ENCODE measurements around the gene IRF2BP2.

IRF2BP2 gene

DNA sequence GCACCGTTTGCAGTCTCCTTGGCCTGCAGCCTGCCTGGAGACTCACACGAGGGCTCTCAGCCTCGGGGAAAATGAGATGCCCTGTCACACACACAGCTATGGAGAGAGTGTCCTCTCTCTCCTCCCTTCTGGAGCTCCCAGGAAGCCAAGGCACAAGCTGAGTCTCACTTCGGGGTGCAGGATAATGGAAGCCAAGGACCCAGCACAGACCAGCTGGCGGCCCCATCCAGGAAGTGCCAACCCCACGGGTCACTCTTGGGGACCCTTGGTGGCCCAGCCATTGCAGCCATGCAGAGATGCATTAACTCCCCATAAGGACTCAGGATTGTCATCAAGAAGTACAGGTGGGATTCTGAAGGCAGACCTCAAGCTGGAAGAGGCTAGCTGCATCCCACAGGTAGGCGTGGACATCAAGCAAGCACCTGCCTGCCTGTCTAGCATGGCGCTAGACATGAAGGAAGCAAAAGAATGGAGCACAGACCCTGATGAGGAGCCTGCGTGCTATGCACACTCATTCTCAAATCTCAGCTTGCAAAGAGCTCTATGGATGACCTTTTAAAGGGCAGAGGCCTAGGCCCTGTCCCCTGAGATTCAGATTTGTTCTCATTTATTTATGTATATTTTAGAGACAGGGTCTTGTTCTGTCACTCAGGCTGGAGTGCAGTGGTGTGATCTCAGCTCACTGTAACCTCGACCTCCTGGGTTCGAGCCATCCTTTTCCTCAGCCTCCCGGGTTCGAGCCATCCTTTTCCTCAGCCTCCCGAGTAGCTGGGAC, 49.9 kb downstream of the IRF2BP2 start:
- Histone ChIP-seq H3K36me3 (ENCODE audit: control insufficient read depth in 1 of 2, insufficient read depth in 2 of 2, low read length in 2 of 2) (no peaks in the 10 kb centered on the region), H3K4me1 (ENCODE audit: control insufficient read depth in 1 of 2, insufficient read depth in 2 of 2, low read length in 2 of 2) (no peaks in the 10 kb centered on the region), H3K27me3 (ENCODE audit: control insufficient read depth in 1 of 2, insufficient read depth in 2 of 2, low read length in 2 of 2) (no peaks in the 10 kb centered on the region), H3K9me3 (ENCODE audit: control insufficient read depth in 1 of 2, low read length in 2 of 2) (no peaks in the 10 kb centered on the region), H3K9ac (ENCODE audit: low read depth in 1 of 2, low read length in 2 of 2) (no peak overlapping the region), H3K27ac (ENCODE audit: low read depth, low read length) (no peak overlapping the region), H3K4me3 (ENCODE audit: low read depth in 1 of 2, low read length in 2 of 2) (no peak overlapping the region)

DNA sequence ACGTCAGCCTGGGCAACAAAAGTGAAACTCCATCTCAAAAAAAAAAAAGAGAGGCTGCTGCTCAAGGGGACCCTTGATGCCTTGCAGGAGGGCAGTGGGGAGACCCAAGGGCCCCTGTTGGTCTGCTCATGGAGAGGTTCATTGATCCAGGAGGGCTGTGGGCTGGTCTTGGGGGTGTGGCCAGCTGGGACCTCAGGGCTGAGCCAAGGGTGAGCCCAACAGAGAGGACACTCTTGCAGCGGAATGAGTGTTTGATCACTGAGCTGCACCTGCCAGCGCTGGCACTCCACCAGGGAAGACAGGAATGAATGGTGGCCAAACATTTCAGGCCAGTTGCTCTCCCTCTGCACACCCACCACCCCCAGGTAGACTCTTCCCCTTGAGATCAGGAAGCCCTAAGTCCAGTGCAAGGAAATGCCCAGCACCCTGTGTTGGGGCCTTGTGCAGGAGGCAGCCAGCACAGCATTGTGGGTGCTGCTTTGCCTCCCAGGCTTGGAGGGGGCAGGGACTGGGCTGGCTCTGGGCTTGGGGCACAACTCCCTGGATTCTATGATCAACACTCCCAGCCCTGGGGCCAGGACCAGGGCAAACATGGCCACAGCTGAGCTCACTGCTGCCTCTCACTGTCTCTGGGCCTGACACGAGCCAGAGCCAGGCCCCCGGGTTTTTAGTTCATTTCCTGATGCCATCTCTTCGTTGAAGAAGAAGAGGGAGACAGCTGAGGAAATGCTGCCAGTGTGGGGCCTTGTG, 50.7 kb downstream of the IRF2BP2 start:
- Histone ChIP-seq H3K4me3 (ENCODE audit: low read depth in 1 of 2, low read length in 2 of 2) (no peak overlapping the region), H3K9ac (ENCODE audit: low read depth in 1 of 2, low read length in 2 of 2) (no peak overlapping the region), H3K4me1 (ENCODE audit: control insufficient read depth in 1 of 2, insufficient read depth in 2 of 2, low read length in 2 of 2) (no peaks in the 10 kb centered on the region), H3K27me3 (ENCODE audit: control insufficient read depth in 1 of 2, insufficient read depth in 2 of 2, low read length in 2 of 2) (no peaks in the 10 kb centered on the region), H3K36me3 (ENCODE audit: control insufficient read depth in 1 of 2, insufficient read depth in 2 of 2, low read length in 2 of 2) (no peaks in the 10 kb centered on the region), H3K27ac (ENCODE audit: low read depth, low read length) (no peak overlapping the region), H3K9me3 (ENCODE audit: control insufficient read depth in 1 of 2, low read length in 2 of 2) (no peaks in the 10 kb centered on the region)

DNA sequence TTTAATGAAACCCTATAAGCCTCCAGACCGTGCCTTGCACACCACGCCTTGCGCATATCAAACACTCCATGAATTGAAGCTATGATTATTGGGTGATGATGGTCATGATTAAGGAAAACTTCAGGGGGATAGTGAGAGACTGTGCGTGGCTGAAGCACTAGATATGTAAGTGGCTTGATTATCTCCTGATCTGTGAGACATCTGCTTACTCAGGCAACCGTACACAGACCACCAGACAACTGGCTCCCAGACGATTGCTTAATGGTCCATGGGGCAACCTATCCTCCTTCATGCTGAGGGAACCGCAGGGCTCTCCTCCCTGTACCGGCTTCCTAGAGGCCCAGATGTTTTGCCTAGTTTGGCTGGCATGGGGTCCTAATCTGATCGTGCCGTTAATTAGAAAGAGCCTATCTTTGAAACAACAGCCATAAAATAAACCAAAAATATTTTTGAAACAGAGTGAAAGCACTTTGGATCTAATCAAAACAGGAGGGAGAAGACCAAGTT, 51.6 kb downstream of the IRF2BP2 start:
- Histone ChIP-seq H3K4me1 (ENCODE audit: control insufficient read depth in 1 of 2, insufficient read depth in 2 of 2, low read length in 2 of 2) (no peaks in the 10 kb centered on the region), H3K27me3 (ENCODE audit: control insufficient read depth in 1 of 2, insufficient read depth in 2 of 2, low read length in 2 of 2) (no peaks in the 10 kb centered on the region), H3K9ac (ENCODE audit: low read depth in 1 of 2, low read length in 2 of 2) (no peak overlapping the region), H3K36me3 (ENCODE audit: control insufficient read depth in 1 of 2, insufficient read depth in 2 of 2, low read length in 2 of 2) (no peaks in the 10 kb centered on the region), H3K9me3 (ENCODE audit: control insufficient read depth in 1 of 2, low read length in 2 of 2) (no peaks in the 10 kb centered on the region), H3K27ac (ENCODE audit: low read depth, low read length) (no peak overlapping the region), H3K4me3 (ENCODE audit: low read depth in 1 of 2, low read length in 2 of 2) (no peak overlapping the region)

DNA sequence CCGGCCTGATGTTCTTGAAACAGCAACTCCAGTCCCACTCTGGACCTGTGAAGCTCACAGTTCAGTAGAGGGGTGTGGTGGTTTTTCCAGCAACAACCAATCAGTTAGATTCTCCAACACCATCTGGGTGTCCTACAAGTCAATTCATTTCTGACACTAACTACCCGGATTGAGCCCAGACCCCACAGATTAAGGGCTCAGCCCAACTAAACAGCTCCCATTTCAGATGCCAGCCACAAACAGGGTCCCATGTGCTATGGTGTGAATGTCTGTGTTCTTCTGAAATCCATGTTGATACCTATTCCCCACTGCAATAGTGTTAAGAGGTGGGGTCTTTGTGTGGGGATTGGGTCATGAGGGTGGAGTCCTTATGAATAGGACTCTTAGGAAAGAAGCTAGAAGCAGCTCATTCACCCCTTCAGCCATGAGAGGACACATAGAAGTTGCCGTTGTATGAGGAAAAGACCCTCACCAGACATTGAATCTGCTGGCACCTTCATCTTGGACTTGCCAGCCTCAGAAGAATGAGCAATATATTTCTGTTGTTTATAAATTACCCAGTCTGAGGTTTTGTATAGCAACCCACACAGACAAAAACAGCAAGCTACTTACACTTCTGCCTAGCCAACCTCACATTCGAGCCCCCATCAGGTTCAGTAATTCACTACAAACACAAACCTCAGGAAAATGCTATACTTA, 53.6 kb downstream of the IRF2BP2 start:
- Histone ChIP-seq H3K27me3 (ENCODE audit: control insufficient read depth in 1 of 2, insufficient read depth in 2 of 2, low read length in 2 of 2) (no peaks in the 10 kb centered on the region), H3K9me3 (ENCODE audit: control insufficient read depth in 1 of 2, low read length in 2 of 2) (no peaks in the 10 kb centered on the region), H3K4me3 (ENCODE audit: low read depth in 1 of 2, low read length in 2 of 2) (no peak overlapping the region), H3K4me1 (ENCODE audit: control insufficient read depth in 1 of 2, insufficient read depth in 2 of 2, low read length in 2 of 2) (no peaks in the 10 kb centered on the region), H3K36me3 (ENCODE audit: control insufficient read depth in 1 of 2, insufficient read depth in 2 of 2, low read length in 2 of 2) (no peaks in the 10 kb centered on the region), H3K27ac (ENCODE audit: low read depth, low read length) (no peak overlapping the region), H3K9ac (ENCODE audit: low read depth in 1 of 2, low read length in 2 of 2) (no peak overlapping the region)

DNA sequence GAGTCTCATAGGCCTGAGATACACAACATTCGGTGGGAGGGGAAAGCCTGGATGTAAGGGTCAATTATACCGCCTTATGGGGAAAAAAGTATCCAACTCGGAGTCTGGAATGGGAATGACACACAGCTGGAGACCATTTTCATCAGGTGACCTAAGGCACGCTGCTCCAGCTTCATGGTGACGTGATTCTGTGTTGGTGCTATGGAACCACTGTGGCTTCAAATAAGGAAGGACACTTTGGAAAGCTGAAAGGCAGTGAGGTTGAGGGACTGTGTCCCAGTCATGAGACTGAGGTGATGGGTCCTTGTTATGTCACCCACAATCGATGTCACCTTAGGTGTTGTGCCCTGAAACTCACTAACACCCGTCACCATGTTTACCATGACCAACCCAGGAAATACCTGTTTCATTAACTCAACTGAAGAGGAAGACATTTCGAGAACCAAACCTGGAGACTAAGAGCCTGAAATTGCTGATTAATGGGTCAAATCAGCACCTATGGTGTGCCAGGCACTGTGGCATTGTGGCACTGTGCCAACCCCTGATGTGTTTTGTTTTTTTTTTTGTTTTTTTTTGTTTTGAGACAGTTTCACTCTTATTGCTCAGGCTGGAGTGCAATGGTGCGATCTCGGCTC, 54.5 kb downstream of the IRF2BP2 start:
- Histone ChIP-seq H3K9me3 (ENCODE audit: control insufficient read depth in 1 of 2, low read length in 2 of 2) (no peaks in the 10 kb centered on the region), H3K27ac (ENCODE audit: low read depth, low read length) (no peak overlapping the region), H3K4me1 (ENCODE audit: control insufficient read depth in 1 of 2, insufficient read depth in 2 of 2, low read length in 2 of 2) (no peaks in the 10 kb centered on the region), H3K9ac (ENCODE audit: low read depth in 1 of 2, low read length in 2 of 2) (no peak overlapping the region), H3K4me3 (ENCODE audit: low read depth in 1 of 2, low read length in 2 of 2) (no peak overlapping the region), H3K36me3 (ENCODE audit: control insufficient read depth in 1 of 2, insufficient read depth in 2 of 2, low read length in 2 of 2) (no peaks in the 10 kb centered on the region), H3K27me3 (ENCODE audit: control insufficient read depth in 1 of 2, insufficient read depth in 2 of 2, low read length in 2 of 2) (no peaks in the 10 kb centered on the region)

DNA sequence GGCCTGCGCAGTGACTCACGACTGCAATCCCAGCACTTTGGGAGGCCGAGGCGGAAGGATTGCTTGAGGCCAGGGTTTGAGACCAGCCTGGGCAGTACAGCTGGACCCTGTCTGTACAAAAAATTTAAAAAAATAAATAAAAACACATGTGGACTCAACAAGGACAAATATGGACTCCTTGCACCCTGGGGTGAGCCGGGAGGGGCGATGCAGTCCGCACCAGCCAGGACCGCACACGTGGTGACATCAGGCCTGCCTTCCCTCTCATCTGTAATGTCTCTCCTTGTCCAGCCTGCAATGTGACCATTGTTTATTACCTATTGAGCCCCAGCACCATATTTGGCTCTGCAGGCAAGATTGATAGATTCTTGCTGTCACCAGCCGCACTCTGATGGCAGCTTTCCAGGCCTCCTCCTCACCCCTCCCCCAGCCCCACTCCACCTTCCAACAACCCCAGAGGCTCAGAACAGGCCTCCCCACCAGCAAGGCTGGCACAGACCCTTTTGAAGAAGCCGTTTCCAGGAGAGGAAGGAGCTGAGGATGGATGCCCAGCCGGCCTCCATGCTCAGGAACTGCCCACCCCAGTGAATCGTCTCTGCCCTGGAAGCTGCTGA, 55.2 kb downstream of the IRF2BP2 start:
- Histone ChIP-seq H3K9ac (ENCODE audit: low read depth in 1 of 2, low read length in 2 of 2) (no peak overlapping the region), H3K4me1 (ENCODE audit: control insufficient read depth in 1 of 2, insufficient read depth in 2 of 2, low read length in 2 of 2) (no peaks in the 10 kb centered on the region), H3K36me3 (ENCODE audit: control insufficient read depth in 1 of 2, insufficient read depth in 2 of 2, low read length in 2 of 2) (no peaks in the 10 kb centered on the region), H3K9me3 (ENCODE audit: control insufficient read depth in 1 of 2, low read length in 2 of 2) (no peaks in the 10 kb centered on the region), H3K27me3 (ENCODE audit: control insufficient read depth in 1 of 2, insufficient read depth in 2 of 2, low read length in 2 of 2) (no peaks in the 10 kb centered on the region), H3K4me3 (ENCODE audit: low read depth in 1 of 2, low read length in 2 of 2) (no peak overlapping the region), H3K27ac (ENCODE audit: low read depth, low read length) (no peak overlapping the region)
